GM12872 (cell line): ENCODE results near the gene CPZ.

Source experiments
- TF ChIP-seq, protein P1 (sequence below): IDR thresholded peaks from 3 replicates; pipeline ENCODE4 v1.5.1; 2011; ENCODE audit warnings: low read depth, mild to moderate bottlenecking, low read length, moderate library complexity; ENCODE audit not compliant: insufficient read depth

Gene CPZ

DNA sequence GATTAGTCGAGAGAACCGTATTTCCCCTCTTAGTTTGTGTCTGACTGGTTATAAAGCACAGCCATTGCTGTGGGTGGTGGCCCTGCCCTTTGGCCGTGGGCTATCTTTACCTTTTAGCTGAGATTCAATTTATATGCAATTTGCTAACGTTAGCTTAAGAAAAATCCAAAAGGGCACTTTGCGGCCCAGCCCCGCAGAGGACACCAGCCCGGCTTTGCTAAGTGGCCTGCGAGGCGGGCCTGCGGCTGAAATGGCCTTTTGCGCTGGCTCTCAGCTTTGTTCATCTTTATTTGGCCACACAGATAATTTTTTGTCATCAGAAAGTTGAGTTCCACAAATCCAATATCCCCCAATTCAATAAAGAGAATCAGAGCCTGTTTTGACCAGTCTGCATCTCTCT is 48.3 kb downstream of the CPZ start:
- TF ChIP-seq, protein P1, sequence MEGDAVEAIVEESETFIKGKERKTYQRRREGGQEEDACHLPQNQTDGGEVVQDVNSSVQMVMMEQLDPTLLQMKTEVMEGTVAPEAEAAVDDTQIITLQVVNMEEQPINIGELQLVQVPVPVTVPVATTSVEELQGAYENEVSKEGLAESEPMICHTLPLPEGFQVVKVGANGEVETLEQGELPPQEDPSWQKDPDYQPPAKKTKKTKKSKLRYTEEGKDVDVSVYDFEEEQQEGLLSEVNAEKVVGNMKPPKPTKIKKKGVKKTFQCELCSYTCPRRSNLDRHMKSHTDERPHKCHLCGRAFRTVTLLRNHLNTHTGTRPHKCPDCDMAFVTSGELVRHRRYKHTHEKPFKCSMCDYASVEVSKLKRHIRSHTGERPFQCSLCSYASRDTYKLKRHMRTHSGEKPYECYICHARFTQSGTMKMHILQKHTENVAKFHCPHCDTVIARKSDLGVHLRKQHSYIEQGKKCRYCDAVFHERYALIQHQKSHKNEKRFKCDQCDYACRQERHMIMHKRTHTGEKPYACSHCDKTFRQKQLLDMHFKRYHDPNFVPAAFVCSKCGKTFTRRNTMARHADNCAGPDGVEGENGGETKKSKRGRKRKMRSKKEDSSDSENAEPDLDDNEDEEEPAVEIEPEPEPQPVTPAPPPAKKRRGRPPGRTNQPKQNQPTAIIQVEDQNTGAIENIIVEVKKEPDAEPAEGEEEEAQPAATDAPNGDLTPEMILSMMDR, result no peak

DNA sequence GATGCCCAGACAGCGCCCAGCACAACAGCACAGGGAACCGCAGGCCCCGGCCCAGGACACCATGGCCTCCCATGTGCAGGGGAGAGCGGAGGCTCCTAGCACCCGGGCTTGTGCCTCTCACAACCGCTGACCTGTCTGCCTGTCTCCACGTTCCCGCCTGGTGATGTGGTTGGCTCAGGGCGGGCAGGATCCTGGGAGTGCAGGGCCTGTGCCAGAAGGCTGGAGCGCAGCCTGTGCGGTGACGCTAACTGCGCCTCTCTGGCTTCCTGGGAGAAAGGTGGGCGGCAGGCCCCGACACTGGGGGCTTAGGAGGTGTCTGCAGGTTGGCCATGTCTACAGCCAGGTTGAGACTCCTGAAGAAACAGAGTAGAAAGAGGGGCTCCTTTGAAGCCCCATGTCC is 48.7 kb downstream of the CPZ start:
- TF ChIP-seq, protein P1, result no peak

DNA sequence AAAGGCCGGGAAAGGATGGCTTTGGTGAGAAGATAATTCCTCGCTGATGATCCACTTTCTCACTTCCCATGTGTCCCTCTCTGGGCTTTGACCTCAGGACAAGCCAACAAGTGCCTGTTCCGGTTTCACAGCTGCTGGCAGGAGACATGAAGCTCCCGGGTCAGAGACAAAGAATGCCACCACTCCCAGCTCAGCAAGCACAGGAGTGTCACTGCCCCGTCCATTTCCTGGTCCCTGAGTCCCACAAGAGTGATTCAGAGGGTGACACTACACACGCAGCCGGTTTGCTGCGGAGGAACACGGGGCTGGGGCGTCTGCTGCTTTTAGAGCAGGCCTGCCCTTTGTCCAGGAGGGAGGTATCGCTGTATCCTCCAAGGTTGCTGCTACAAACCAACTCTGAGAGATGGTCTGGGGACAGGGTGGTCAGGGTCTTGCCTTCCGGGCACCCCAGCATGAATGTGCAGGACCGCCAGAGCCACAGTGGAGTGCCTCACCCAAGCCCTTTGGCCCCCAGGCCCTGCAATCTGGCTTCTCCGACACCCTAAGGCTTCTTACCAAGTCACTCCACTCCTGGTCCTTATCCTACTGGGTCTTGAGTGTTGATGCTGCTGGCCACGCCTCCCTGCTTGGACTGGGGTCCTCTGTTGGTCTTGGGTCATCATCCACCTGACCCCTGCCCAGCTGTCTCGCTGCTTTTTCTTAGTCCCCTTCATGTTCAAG is 49.5 kb downstream of the CPZ start:
- TF ChIP-seq, protein P1, result no peak

DNA sequence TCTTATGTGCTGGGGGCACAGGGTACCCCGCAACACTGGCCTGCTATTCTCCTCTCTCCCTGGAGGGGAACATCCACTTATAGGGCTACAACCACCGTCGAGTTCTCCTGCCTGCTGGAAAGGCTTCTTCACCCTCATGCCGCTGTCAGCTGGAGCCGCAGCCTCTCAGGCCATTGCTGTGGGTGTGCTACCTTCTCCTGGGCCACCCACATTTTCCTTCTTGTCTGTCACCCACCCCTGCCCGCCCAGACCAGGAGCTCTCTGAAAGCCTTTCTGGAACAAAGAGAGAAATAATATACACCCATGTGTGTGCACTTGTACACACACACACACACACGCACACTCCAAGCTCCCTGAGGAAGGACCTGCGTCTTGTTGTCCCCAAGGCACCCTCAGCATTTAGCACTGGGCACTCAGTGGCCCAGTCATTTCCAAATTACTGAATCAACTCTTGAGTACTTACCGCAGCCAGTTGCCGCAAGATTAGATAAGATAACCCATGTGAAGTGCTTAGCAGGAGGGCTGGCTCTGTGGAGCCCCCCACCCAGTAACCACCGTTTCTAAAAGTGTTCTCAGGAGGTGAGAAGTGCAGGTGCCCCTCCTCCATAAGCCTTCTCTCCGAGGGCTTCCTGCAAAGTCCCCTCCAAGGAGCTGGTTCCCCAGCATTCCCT is 50.2 kb downstream of the CPZ start:
- TF ChIP-seq, protein P1, result no peak

DNA sequence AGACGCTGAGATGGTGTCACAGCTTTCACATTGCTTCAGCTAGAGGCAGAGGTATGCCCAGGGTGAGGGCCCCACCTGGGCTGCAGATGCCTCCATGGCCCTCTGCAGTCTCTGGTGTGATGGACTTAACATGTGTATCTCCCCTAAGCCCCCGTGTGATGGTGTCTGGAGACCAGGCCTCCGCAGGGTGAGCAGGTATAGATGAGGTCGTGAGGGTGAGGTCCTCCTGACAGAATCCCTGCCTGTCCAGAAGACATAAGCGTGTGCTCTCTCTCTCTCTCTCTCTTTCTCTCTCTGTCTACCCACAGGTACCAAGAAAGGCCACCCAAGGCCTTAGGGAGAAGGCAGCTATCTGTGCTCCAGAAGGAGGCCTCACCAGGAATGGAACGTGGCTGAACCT is 50.9 kb downstream of the CPZ start:
- TF ChIP-seq, protein P1, result no peak

DNA sequence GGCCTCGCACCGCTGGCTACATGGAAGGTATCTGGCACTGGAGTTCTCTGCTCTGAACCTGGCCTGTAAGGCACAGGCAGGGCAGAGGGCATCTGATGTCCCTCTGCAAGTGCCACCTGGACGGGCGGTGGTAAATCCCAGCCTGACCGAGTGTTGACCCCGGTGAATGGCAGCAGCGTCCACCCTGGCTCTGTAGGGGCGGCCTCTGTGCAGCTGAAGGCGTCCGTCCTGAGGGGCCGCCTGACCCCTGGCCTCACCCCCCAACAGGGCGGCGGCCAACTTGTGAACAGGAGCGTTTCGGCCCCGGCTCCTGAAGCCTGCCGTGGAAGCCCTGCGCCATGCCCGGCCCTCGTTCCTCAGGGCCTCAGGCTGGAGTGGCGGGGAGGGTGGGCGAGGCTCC is 51.4 kb downstream of the CPZ start:
- TF ChIP-seq, protein P1, result no peak

DNA sequence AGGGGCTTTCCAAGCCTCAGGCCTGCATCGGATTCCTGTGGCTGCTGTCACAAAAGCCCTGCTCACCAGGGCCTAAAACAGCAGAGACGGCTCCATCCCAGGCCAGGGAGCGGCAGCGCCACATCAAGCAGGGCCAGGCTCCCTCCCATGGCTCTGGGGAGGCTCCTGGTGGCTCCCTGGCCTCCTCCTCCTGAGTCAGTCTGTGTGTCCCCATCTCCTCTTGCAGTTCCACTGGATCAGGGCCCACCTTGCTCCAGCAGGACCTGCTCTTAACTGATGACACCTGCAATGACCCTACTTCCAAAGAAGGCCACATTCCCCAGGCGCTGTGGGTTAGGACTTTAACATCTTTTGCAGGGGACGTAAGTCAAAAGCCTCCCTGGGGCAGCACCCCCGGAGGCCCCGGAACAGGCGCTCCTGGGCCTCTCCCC is 51.9 kb downstream of the CPZ start:
- TF ChIP-seq, protein P1, result no peak
